GM12891 (cell line): ENCODE data around the gene LRIT3.

ENCODE experiments used
- POLR2A ChIP-seq: IDR thresholded peaks from 2 replicates; pipeline ENCODE4 v1.6.1; 2011; ENCODE audit warnings: low read depth, low read length, control low read depth
- POLR2AphosphoS5 ChIP-seq: IDR thresholded peaks from 2 replicates; pipeline ENCODE4 v1.6.1; 2011; ENCODE audit warnings: low read depth, low read length, control low read depth
- POU2F2 ChIP-seq: IDR thresholded peaks from 2 replicates; pipeline ENCODE4 v1.6.1; 2011; ENCODE audit warnings: low read depth, mild to moderate bottlenecking, control low read depth, low read length, moderate library complexity
- SPI1 ChIP-seq: IDR thresholded peaks from 2 replicates; pipeline ENCODE4 v1.6.1; 2011; ENCODE audit warnings: low read depth, low read length, control low read depth
- TAF1 ChIP-seq: IDR thresholded peaks from 2 replicates; pipeline ENCODE4 v1.6.1; 2011; ENCODE audit warnings: low read depth, low read length, control low read depth

GRCh38 chr4:109870061-109870460 is 22.2 kb downstream of the LRIT3 start:
- TF ChIP-seq POLR2A = no peak
- TF ChIP-seq POLR2AphosphoS5 = no peak
- no peak for TF ChIP-seq TAF1
- no peak for TF ChIP-seq SPI1
- TF ChIP-seq POU2F2 = no peak
